ENCODE results near the gene RAPGEF4.
A peak's percentile ranks its signal among the peaks of the same experiment; 100 is the strongest.

Gene RAPGEF4

DNA sequence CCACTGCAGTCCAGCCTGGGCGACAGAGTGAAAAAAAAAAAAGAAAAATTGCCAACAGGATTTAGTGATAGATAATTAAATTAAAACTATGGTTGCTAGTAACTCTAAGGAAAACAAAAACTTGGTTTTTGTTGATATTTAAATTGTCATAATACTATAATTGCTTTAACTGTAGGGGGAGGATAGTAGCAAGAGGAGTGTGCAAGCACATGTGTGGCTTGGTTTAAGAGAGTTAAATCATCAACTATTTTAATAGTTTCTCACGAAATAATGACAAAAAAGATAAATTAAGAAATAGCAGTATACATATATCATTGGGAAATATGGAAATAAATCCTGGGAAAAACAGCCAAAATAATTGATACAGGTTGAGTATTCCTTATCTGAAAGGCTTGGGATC lies 27.4 kb upstream of the RAPGEF4 start:
- Histone ChIP-seq H3K9me3 (ENCODE audit: control insufficient read depth, insufficient read depth, low read length) (no peaks in the 10 kb centered on the region), H3K4me3 (ENCODE audit: low read length) (no peak overlapping the region), H3F3A (ENCODE audit: control insufficient read depth, insufficient read depth) (no peaks in the 10 kb centered on the region), H4K20me1 (ENCODE audit: control insufficient read depth, insufficient read depth, low read depth, low read length) (peaks cover 2% of the 10 kb centered on the region), H3K4me1 (ENCODE audit: control insufficient read depth, low read length) (peaks cover 7% of the 10 kb centered on the region), H3K36me3 (ENCODE audit: control insufficient read depth, low read length) (no peaks in the 10 kb centered on the region), H3K9me2 (replicated peaks; ENCODE audit: control insufficient read depth, low read length) (no peaks in the 10 kb centered on the region), H3K79me2 (ENCODE audit: control insufficient read depth, low read length) (no peaks in the 10 kb centered on the region), H3K27me3 (ENCODE audit: control insufficient read depth, low read length) (peaks cover 10% of the 10 kb centered on the region; the same call in 1 of the 2 replicates), H3K4me2 (ENCODE audit: low read length) (no peak overlapping the region), H3K27ac (ENCODE audit: low read depth, low read length) (no peak overlapping the region)
- TF ChIP-seq, protein P1, sequence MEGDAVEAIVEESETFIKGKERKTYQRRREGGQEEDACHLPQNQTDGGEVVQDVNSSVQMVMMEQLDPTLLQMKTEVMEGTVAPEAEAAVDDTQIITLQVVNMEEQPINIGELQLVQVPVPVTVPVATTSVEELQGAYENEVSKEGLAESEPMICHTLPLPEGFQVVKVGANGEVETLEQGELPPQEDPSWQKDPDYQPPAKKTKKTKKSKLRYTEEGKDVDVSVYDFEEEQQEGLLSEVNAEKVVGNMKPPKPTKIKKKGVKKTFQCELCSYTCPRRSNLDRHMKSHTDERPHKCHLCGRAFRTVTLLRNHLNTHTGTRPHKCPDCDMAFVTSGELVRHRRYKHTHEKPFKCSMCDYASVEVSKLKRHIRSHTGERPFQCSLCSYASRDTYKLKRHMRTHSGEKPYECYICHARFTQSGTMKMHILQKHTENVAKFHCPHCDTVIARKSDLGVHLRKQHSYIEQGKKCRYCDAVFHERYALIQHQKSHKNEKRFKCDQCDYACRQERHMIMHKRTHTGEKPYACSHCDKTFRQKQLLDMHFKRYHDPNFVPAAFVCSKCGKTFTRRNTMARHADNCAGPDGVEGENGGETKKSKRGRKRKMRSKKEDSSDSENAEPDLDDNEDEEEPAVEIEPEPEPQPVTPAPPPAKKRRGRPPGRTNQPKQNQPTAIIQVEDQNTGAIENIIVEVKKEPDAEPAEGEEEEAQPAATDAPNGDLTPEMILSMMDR (IDR thresholded peaks at IDR 0.05; ENCODE audit: low read depth, low read length, poor library complexity, severe bottlenecking) = no peak
- TF ChIP-seq EZH2phosphoT487 (IDR thresholded peaks at IDR 0.05; ENCODE audit: borderline replicate concordance, low read length) = no peak

DNA sequence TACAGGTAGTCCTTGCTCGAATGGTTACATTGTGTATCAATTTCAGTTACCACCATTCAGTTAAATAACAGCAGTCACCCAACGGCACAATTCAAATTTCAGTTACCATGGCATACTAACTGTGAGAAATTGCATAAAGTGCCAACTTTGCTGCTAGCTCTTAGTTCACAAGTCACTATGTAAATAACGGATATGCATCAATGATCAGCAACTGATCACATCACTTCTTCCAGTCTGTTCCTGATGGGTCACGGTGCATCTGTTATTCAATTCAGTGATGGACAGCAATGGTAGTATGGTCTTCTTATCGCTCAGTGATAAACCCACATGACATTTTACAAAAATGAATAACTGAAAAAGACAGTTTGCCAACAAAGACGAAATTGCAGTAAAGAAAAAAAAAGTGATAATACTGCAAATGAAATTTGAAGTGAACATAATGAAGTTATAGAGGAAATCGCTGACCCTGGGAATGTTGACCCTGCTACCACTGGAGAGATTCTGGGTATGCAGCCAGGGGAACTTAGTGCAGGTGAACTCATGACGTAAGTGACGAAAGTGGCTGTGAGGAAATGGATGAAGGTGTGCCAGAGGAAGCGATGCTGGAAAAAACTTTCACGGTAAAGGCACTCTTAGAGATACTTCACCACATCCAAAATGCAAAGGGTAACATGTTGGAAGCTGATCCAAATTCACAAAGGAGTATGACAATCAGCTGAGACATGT lies 25.9 kb upstream of the RAPGEF4 start:
- Histone ChIP-seq H3K27ac (ENCODE audit: low read depth, low read length) (no peak overlapping the region), H3K79me2 (ENCODE audit: control insufficient read depth, low read length) (no peaks in the 10 kb centered on the region), H3K4me1 (ENCODE audit: control insufficient read depth, low read length) (peaks cover 7% of the 10 kb centered on the region), H3K9me2 (replicated peaks; ENCODE audit: control insufficient read depth, low read length) (no peaks in the 10 kb centered on the region), H3K36me3 (ENCODE audit: control insufficient read depth, low read length) (no peaks in the 10 kb centered on the region), H4K20me1 (ENCODE audit: control insufficient read depth, insufficient read depth, low read depth, low read length) (peaks cover 2% of the 10 kb centered on the region), H3K27me3 (ENCODE audit: control insufficient read depth, low read length) (peaks cover 10% of the 10 kb centered on the region; the same call in 1 of the 2 replicates), H3K4me2 (ENCODE audit: low read length) (no peak overlapping the region), H3K9me3 (ENCODE audit: control insufficient read depth, insufficient read depth, low read length) (no peaks in the 10 kb centered on the region), H3K4me3 (ENCODE audit: low read length) (no peak overlapping the region), H3F3A (ENCODE audit: control insufficient read depth, insufficient read depth) (no peaks in the 10 kb centered on the region)
- no peak for TF ChIP-seq EZH2phosphoT487 (IDR thresholded peaks at IDR 0.05; ENCODE audit: borderline replicate concordance, low read length)
- TF ChIP-seq, protein P1 (IDR thresholded peaks at IDR 0.05; ENCODE audit: low read depth, low read length, poor library complexity, severe bottlenecking) = no peak

GRCh38 chr2:172710584-172711047 lies 25.0 kb upstream of the RAPGEF4 start:
- H3K9me3 ChIP-seq (ENCODE audit: control insufficient read depth, insufficient read depth, low read length) = no peaks in the 10 kb centered on the region
- H3K4me3 ChIP-seq (ENCODE audit: low read length) = no peak overlapping the region
- no peak overlapping the region for H3K4me2 ChIP-seq (ENCODE audit: low read length)

More at GRCh38 chr2:172710584-172711047, 25.0 kb upstream of the RAPGEF4 start:
- Histone ChIP-seq H3K27me3 (ENCODE audit: control insufficient read depth, low read length) (peaks cover 10% of the 10 kb centered on the region; the same call in 1 of the 2 replicates), H3K4me1 (ENCODE audit: control insufficient read depth, low read length) (peaks cover 7% of the 10 kb centered on the region), H4K20me1 (ENCODE audit: control insufficient read depth, insufficient read depth, low read depth, low read length) (peaks cover 2% of the 10 kb centered on the region), H3F3A (ENCODE audit: control insufficient read depth, insufficient read depth) (no peaks in the 10 kb centered on the region), H3K27ac (ENCODE audit: low read depth, low read length) (no peak overlapping the region), H3K79me2 (ENCODE audit: control insufficient read depth, low read length) (no peaks in the 10 kb centered on the region), H3K36me3 (ENCODE audit: control insufficient read depth, low read length) (no peaks in the 10 kb centered on the region), H3K9me2 (replicated peaks; ENCODE audit: control insufficient read depth, low read length) (no peaks in the 10 kb centered on the region)
- no peak for TF ChIP-seq EZH2phosphoT487 (IDR thresholded peaks at IDR 0.05; ENCODE audit: borderline replicate concordance, low read length)
- TF ChIP-seq, protein P1 (IDR thresholded peaks at IDR 0.05; ENCODE audit: low read depth, low read length, poor library complexity, severe bottlenecking) = peak; percentile 81
